ENCODE measurements around the gene BDKRB2. TPM values are rescaled to one million over a fixed set of nuclear protein-coding genes. Genes with fewer than 3 reads are reported as not detected.
"Not testable (repeated sequence)": the region's sequence is repeated elsewhere in the genome, so short reads cannot be mapped to it uniquely, and the experiment has no call there.

BDKRB2 gene
- total and polyA plus RNA-seq, 4 experiments from 2014 or later, result not detected

- CTCF ChIA-PET (ENCODE audit: partially characterized antibody), result no interaction called here
- Mint-ChIP-seq H3K27me3 (peaks cover 3 to 5% of the 10 kb centered on the region in 2 donors), H3K36me3 (no peaks in the 10 kb centered on the region), H3K9me3 (peaks cover 0 to 2% (median 0%) of the 10 kb centered on the region in 8 donors), H3K4me1 (no peaks in the 10 kb centered on the region), H3K27ac (no peak overlapping the region), H3K4me3 (no peak overlapping the region)
- intact Hi-C loops (cut with micrococcal nuclease), result no loop called here
- H3K4me3 ChIP-seq (ENCODE audit: low read length in 2 of 2), result no peak overlapping the region
- H3K27ac ChIP-seq (ENCODE audit: low read depth, low read length), result no peak overlapping the region
- POLR2A ChIA-PET (ENCODE audit: partially characterized antibody), result no interaction called here
- DNase-seq, result no peak
- no peaks in the 10 kb centered on the region for H3K9me3 ChIP-seq (ENCODE audit: control insufficient read depth in 1 of 2, low read length in 2 of 2)
- no peaks in the 10 kb centered on the region for H3K4me1 ChIP-seq (ENCODE audit: insufficient read depth, low read length)
- H3K27me3 ChIP-seq (ENCODE audit: insufficient read depth, low read length), result no peaks in the 10 kb centered on the region
- H3K36me3 ChIP-seq (ENCODE audit: insufficient read depth, low read length), result no peaks in the 10 kb centered on the region
These were observed 34.1 kb downstream of the BDKRB2 start for GRCh38 chr14:96238676-96239265.

GRCh38 chr14:96239711-96240141 is 35.1 kb downstream of the BDKRB2 start:
- Histone ChIP-seq H3K4me1 (ENCODE audit: insufficient read depth, low read length) (no peaks in the 10 kb centered on the region), H3K27me3 (ENCODE audit: insufficient read depth, low read length) (no peaks in the 10 kb centered on the region), H3K4me3 (ENCODE audit: low read length in 2 of 2) (no peak overlapping the region), H3K36me3 (ENCODE audit: insufficient read depth, low read length) (no peaks in the 10 kb centered on the region), H3K27ac (ENCODE audit: low read depth, low read length) (no peak overlapping the region), H3K9me3 (ENCODE audit: control insufficient read depth in 1 of 2, low read length in 2 of 2) (no peaks in the 10 kb centered on the region)
- ChIA-PET POLR2A (ENCODE audit: partially characterized antibody) (no interaction called here), CTCF (ENCODE audit: partially characterized antibody) (no interaction called here)
- Mint-ChIP-seq H3K36me3 (no peaks in the 10 kb centered on the region), H3K27ac (no peak overlapping the region), H3K27me3 (peaks cover 2 to 3% of the 10 kb centered on the region in 2 donors), H3K9me3 (peaks cover 0 to 2% (median 0%) of the 10 kb centered on the region in 8 donors), H3K4me3 (no peak overlapping the region), H3K4me1 (no peaks in the 10 kb centered on the region)
- no peak for DNase-seq
- intact Hi-C loops (cut with micrococcal nuclease), result no loop called here

- H3K27me3 ChIP-seq (ENCODE audit: insufficient read depth, low read length), result no peaks in the 10 kb centered on the region
- no peaks in the 10 kb centered on the region for H3K9me3 ChIP-seq (ENCODE audit: control insufficient read depth in 1 of 2, low read length in 2 of 2)
- Mint-ChIP-seq H3K36me3 (no peaks in the 10 kb centered on the region), H3K4me3 (no peak overlapping the region), H3K4me1 (no peaks in the 10 kb centered on the region), H3K27me3 (peaks cover 2 to 4% of the 10 kb centered on the region in 2 donors), H3K9me3 (peaks cover 0 to under 1% (median 0%) of the 10 kb centered on the region in 8 donors), H3K27ac (no peak overlapping the region)
- H3K4me1 ChIP-seq (ENCODE audit: insufficient read depth, low read length), result no peaks in the 10 kb centered on the region
- DNase-seq, result no peak
- intact Hi-C loops (cut with micrococcal nuclease), result no loop called here
- H3K27ac ChIP-seq (ENCODE audit: low read depth, low read length), result no peak overlapping the region
- H3K36me3 ChIP-seq (ENCODE audit: insufficient read depth, low read length), result no peaks in the 10 kb centered on the region
- ChIA-PET POLR2A (ENCODE audit: partially characterized antibody) (no interaction called here), CTCF (ENCODE audit: partially characterized antibody) (no interaction called here)
- H3K4me3 ChIP-seq (ENCODE audit: low read length in 2 of 2), result no peak overlapping the region
These were observed 36.0 kb downstream of the BDKRB2 start for GRCh38 chr14:96240641-96241040.

- POLR2A ChIA-PET (ENCODE audit: partially characterized antibody), result no interaction called here
- no peaks in the 10 kb centered on the region for H3K36me3 Mint-ChIP-seq
- CTCF ChIA-PET (ENCODE audit: partially characterized antibody), result no interaction called here
- peaks cover 0 to 1% (median 0%) of the 10 kb centered on the region in 8 donors for H3K9me3 Mint-ChIP-seq
- H3K27me3 Mint-ChIP-seq, result peaks cover 5 to 7% of the 10 kb centered on the region in 2 donors
- Histone ChIP-seq H3K4me3 (ENCODE audit: low read length in 2 of 2) (no peak overlapping the region), H3K4me1 (ENCODE audit: insufficient read depth, low read length) (no peaks in the 10 kb centered on the region), H3K36me3 (ENCODE audit: insufficient read depth, low read length) (no peaks in the 10 kb centered on the region), H3K27me3 (ENCODE audit: insufficient read depth, low read length) (no peaks in the 10 kb centered on the region), H3K27ac (ENCODE audit: low read depth, low read length) (no peak overlapping the region), H3K9me3 (ENCODE audit: control insufficient read depth in 1 of 2, low read length in 2 of 2) (no peaks in the 10 kb centered on the region)
- no peak overlapping the region for H3K27ac Mint-ChIP-seq
- intact Hi-C loops (cut with micrococcal nuclease), result no loop called here
- no peaks in the 10 kb centered on the region for H3K4me1 Mint-ChIP-seq
- DNase-seq, result no peak
- H3K4me3 Mint-ChIP-seq, result no peak overlapping the region
These were observed 37.5 kb downstream of the BDKRB2 start for GRCh38 chr14:96242126-96242525.

GRCh38 chr14:96243785-96244184 is 39.1 kb downstream of the BDKRB2 start:
- Histone ChIP-seq H3K4me1 (ENCODE audit: insufficient read depth, low read length) (no peaks in the 10 kb centered on the region), H3K4me3 (ENCODE audit: low read length in 2 of 2) (no peak overlapping the region), H3K36me3 (ENCODE audit: insufficient read depth, low read length) (no peaks in the 10 kb centered on the region), H3K27me3 (ENCODE audit: insufficient read depth, low read length) (no peaks in the 10 kb centered on the region), H3K27ac (ENCODE audit: low read depth, low read length) (no peak overlapping the region), H3K9me3 (ENCODE audit: control insufficient read depth in 1 of 2, low read length in 2 of 2) (no peaks in the 10 kb centered on the region)
- no peaks in the 10 kb centered on the region for H3K36me3 Mint-ChIP-seq
- no peaks in the 10 kb centered on the region for H3K4me1 Mint-ChIP-seq
- no peak overlapping the region for H3K4me3 Mint-ChIP-seq
- ChIA-PET POLR2A (ENCODE audit: partially characterized antibody) (no interaction called here), CTCF (ENCODE audit: partially characterized antibody) (no interaction called here)
- intact Hi-C loops (cut with micrococcal nuclease), result no loop called here
- DNase-seq, result no peak
- H3K27ac Mint-ChIP-seq, result no peak overlapping the region
- H3K27me3 Mint-ChIP-seq, result peaks cover 7 to 10% of the 10 kb centered on the region in 2 donors
- peaks cover 0 to 1% (median 0%) of the 10 kb centered on the region in 8 donors for H3K9me3 Mint-ChIP-seq

GRCh38 chr14:96245074-96245473 is 40.4 kb downstream of the BDKRB2 start:
- H3K27ac Mint-ChIP-seq; H3K4me1 Mint-ChIP-seq; H3K36me3 Mint-ChIP-seq; H3K36me3 ChIP-seq (ENCODE audit: insufficient read depth, low read length); H3K4me3 ChIP-seq (ENCODE audit: low read length in 2 of 2); H3K27me3 ChIP-seq (ENCODE audit: insufficient read depth, low read length); H3K4me1 ChIP-seq (ENCODE audit: insufficient read depth, low read length); CTCF ChIA-PET (ENCODE audit: partially characterized antibody); POLR2A ChIA-PET (ENCODE audit: partially characterized antibody); H3K4me3 Mint-ChIP-seq; H3K9me3 ChIP-seq (ENCODE audit: control insufficient read depth in 1 of 2, low read length in 2 of 2); H3K27ac ChIP-seq (ENCODE audit: low read depth, low read length); H3K9me3 Mint-ChIP-seq; DNase-seq; intact Hi-C loops (cut with micrococcal nuclease): not testable (repeated sequence)
- peaks cover 11% of the 10 kb centered on the region in 2 donors for H3K27me3 Mint-ChIP-seq

GRCh38 chr14:96245710-96246538 is 41.3 kb downstream of the BDKRB2 start:
- POLR2A ChIA-PET (ENCODE audit: partially characterized antibody), result no interaction called here
- H3K36me3 Mint-ChIP-seq, result no peaks in the 10 kb centered on the region
- Histone ChIP-seq H3K4me3 (ENCODE audit: low read length in 2 of 2) (no peak overlapping the region), H3K9me3 (ENCODE audit: control insufficient read depth in 1 of 2, low read length in 2 of 2) (no peaks in the 10 kb centered on the region), H3K27ac (ENCODE audit: low read depth, low read length) (no peak overlapping the region), H3K36me3 (ENCODE audit: insufficient read depth, low read length) (no peaks in the 10 kb centered on the region), H3K27me3 (ENCODE audit: insufficient read depth, low read length) (no peaks in the 10 kb centered on the region), H3K4me1 (ENCODE audit: insufficient read depth, low read length) (no peaks in the 10 kb centered on the region)
- intact Hi-C loops (cut with micrococcal nuclease), result no loop called here
- no peak overlapping the region for H3K27ac Mint-ChIP-seq
- H3K27me3 Mint-ChIP-seq, result peaks cover 11 to 13% of the 10 kb centered on the region in 2 donors
- CTCF ChIA-PET (ENCODE audit: partially characterized antibody), result no interaction called here
- peaks cover 0 to 2% (median 0%) of the 10 kb centered on the region in 8 donors for H3K9me3 Mint-ChIP-seq
- DNase-seq, result no peak
- no peak overlapping the region for H3K4me3 Mint-ChIP-seq
- no peaks in the 10 kb centered on the region for H3K4me1 Mint-ChIP-seq

All from CD4-positive, alpha-beta memory T cell (primary cell).